Panc1 (cell line): ENCODE measurements around the gene KRTAP9-8. TPM values are rescaled to one million over a fixed set of nuclear protein-coding genes. Genes with fewer than 3 reads are reported as not detected.

Experiments
- ATAC-seq: fragments of 200-7000 bp; cut with Tn5 transposase; 2 replicates; pipeline ENCODE4 v1.9.1; 2020; ENCODE audit warnings: mild to moderate bottlenecking, moderate library complexity
- BruUV-seq: library from RNA; stranded (reverse); fragments of 400-500 nt; replicated peaks from 2 replicates; lab custom pipeline; 2021; lab: Mats Ljungman, UMichigan
- CTCF ChIA-PET: fragments of 300-600 bp; sonication (Branson Sonifier 250); formaldehyde crosslinking; loops from one replicate; lab custom pipeline; 2022; ENCODE audit warnings: antibody characterized with exemption; lab: Charles Lee
- POLR2A ChIA-PET: fragments of 300-600 bp; sonication (Branson Sonifier 250); formaldehyde crosslinking; loops from one replicate; lab custom pipeline; 2022; ENCODE audit warnings: antibody characterized with exemption; lab: Charles Lee
- DNase-seq: peaks from one replicate; pipeline ENCODE4 v3.0.0-alpha.2; 2010; ENCODE audit warnings: low read depth, low spot score
- H3K27ac ChIP-seq: 2 replicates; pipeline ENCODE4 v1.5.1; 2011; ENCODE audit warnings: mild to moderate bottlenecking, low read length, inconsistent platforms
- H3K27me3 ChIP-seq: fragments of 200-500 bp; sonication (Bioruptor generic); 2 replicates; pipeline ENCODE4 v1.6.0; 2014; ENCODE audit warnings: low read length, inconsistent platforms; ENCODE audit not compliant: control insufficient read depth, insufficient read depth
- H3K36me3 ChIP-seq: fragments of 200-500 bp; sonication (Bioruptor generic); 2 replicates; pipeline ENCODE4 v1.5.1; 2014; ENCODE audit warnings: inconsistent platforms, mild to moderate bottlenecking, low read length, moderate library complexity; ENCODE audit not compliant: control insufficient read depth, insufficient read depth
- H3K4me1 ChIP-seq: 2 replicates; pipeline ENCODE4 v1.5.1; 2011; ENCODE audit warnings: inconsistent platforms, mild to moderate bottlenecking, low read length, moderate library complexity; ENCODE audit not compliant: control insufficient read depth, insufficient read depth
- H3K4me3 ChIP-seq, 2 experiments: 2 replicates each; pipeline ENCODE4 v1.5.1; 2011 to 2012; ENCODE audit warnings: low read depth in 2 of 2, low read length in 2 of 2, mild to moderate bottlenecking in 2 of 2, inconsistent platforms in 1 of 2, moderate library complexity in 1 of 2
- H3K9me3 ChIP-seq: fragments of 200-500 bp; sonication (Bioruptor generic); 2 replicates; pipeline ENCODE4 v1.5.1; 2014; ENCODE audit warnings: low read depth, mild to moderate bottlenecking, inconsistent platforms, low read length, moderate library complexity; ENCODE audit not compliant: control insufficient read depth, insufficient read depth
- CTCF ChIP-seq: fragments of 450-650 bp; IDR thresholded peaks from 2 replicates; pipeline ENCODE4 v1.5.1; 2017; ENCODE audit warnings: mild to moderate bottlenecking
- POLR2AphosphoS5 ChIP-seq: IDR thresholded peaks from 2 replicates; pipeline ENCODE4 v1.6.1; 2012; ENCODE audit warnings: mild to moderate bottlenecking, low read depth, low read length, moderate library complexity
- REST ChIP-seq, 2 experiments: IDR thresholded peaks; 2 replicates each; pipeline ENCODE4 v1.6.1; 2011 to 2012; ENCODE audit warnings: low read depth in 2 of 2, control low read depth in 1 of 2, low read length in 1 of 2, mild to moderate bottlenecking in 1 of 2, moderate library complexity in 1 of 2; ENCODE audit not compliant: insufficient read depth in 1 of 2
- SIN3A ChIP-seq: IDR thresholded peaks from 2 replicates; pipeline ENCODE4 v1.6.1; 2012; ENCODE audit warnings: low read depth, mild to moderate bottlenecking, low read length, moderate library complexity, borderline replicate concordance; ENCODE audit not compliant: insufficient read depth
- TCF7L2 ChIP-seq: IDR thresholded peaks from 2 replicates; pipeline ENCODE4 v1.6.1; 2011; ENCODE audit warnings: mild to moderate bottlenecking, low read depth, low read length, inconsistent platforms
- in situ Hi-C: cut with HindIII; loops from 2 replicates; pipeline ENCODE4 v1.10.0; 2016; ENCODE audit warnings: low sequenced_read_pairs, low pct_unique_long_range_greater_than_20kb
- intact Hi-C: fragments of 100-400 bp; cut with micrococcal nuclease; formaldehyde crosslinking; loops from one replicate; pipeline ENCODE4 v1.10.0; 2022; ENCODE audit not compliant: unreplicated experiment
- total RNA-seq: library from RNA; stranded (reverse); gene quantifications from one replicate; pipeline ENCODE4 v1.2.1, GENCODE V29; 2021; ENCODE audit not compliant: unreplicated experiment

Gene KRTAP9-8
- total RNA-seq, 1 experiment from 2014 or later = not detected

GRCh38 chr17:41212524-41213169 is 25.2 kb upstream of the KRTAP9-8 start:
- H3K36me3 ChIP-seq = no peaks in the 10 kb centered on the region
- no peaks in the 10 kb centered on the region for H3K9me3 ChIP-seq
- BruUV-seq = no TSS peak
- ATAC-seq = peak; percentile 62
- intact Hi-C loops = no loop called here
- peaks cover 7% of the 10 kb centered on the region for H3K27me3 ChIP-seq
- no peak overlapping the region for H3K4me3 ChIP-seq
- CTCF ChIA-PET = no interaction called here
- H3K27ac ChIP-seq = no peak overlapping the region
- no peaks in the 10 kb centered on the region for H3K4me1 ChIP-seq
- in situ Hi-C loops = no loop called here
- DNase-seq = no peak
- POLR2A ChIA-PET = no interaction called here
- TF ChIP-seq SIN3A = no peak
- no peak for TF ChIP-seq CTCF
- no peak for TF ChIP-seq POLR2AphosphoS5
- TF ChIP-seq TCF7L2 = no peak
- no peak for TF ChIP-seq REST (IDR thresholded peaks at IDR 0.05; ENCODE audit: insufficient read depth in 1 of 2, low read depth in 2 of 2, low read length in 1 of 2)

- no TSS peak for BruUV-seq
- TF ChIP-seq REST (IDR thresholded peaks at IDR 0.05; ENCODE audit: insufficient read depth in 1 of 2, low read depth in 2 of 2, low read length in 1 of 2) (no peak), CTCF (no peak), SIN3A (no peak), POLR2AphosphoS5 (no peak), TCF7L2 (no peak)
- H3K27me3 ChIP-seq = no peaks in the 10 kb centered on the region; the same call in 1 of the 2 replicates
- ChIA-PET CTCF (no interaction called here), POLR2A (no interaction called here)
- in situ Hi-C loops (no loop called here), intact Hi-C loops (no loop called here)
- DNase-seq (no peak), ATAC-seq (no peak)
- H3K9me3 ChIP-seq = no peaks in the 10 kb centered on the region
- no peaks in the 10 kb centered on the region for H3K4me1 ChIP-seq
- no peaks in the 10 kb centered on the region for H3K36me3 ChIP-seq
- no peak overlapping the region for H3K4me3 ChIP-seq
- H3K27ac ChIP-seq = no peak overlapping the region
Observed at GRCh38 chr17:41215681-41216080, 22.1 kb upstream of the KRTAP9-8 start.
